Ovary (tissue), 9 donors: Measurements from ENCODE around the gene CDC34. TPM values are rescaled to one million over a fixed set of nuclear protein-coding genes. Genes with fewer than 3 reads are reported as not detected.

Source experiments
- DNase-seq, 5 donors: peaks; one replicate each; pipeline ENCODE4 v3.0.0-alpha.2; 2019 to 2020
- H3K27ac ChIP-seq, 2 donors: fragments of 200-600 bp; one replicate each; pipeline versions ENCODE4 v1.5.1 to v1.8.0; 2019 to 2022
- H3K27me3 ChIP-seq: fragments of 200-600 bp; one replicate; pipeline ENCODE4 v1.8.0; 2022
- H3K36me3 ChIP-seq: fragments of 200-600 bp; sonication (generic); one replicate; pipeline ENCODE4 v1.5.1; 2019
- H3K4me1 ChIP-seq: one replicate; pipeline ENCODE4 v1.8.1; 2013; ENCODE audit warnings: mild to moderate bottlenecking, moderate library complexity; ENCODE audit not compliant: insufficient read depth
- H3K4me3 ChIP-seq: fragments of 200-600 bp; sonication (generic); one replicate; pipeline ENCODE4 v1.5.1; 2017
- H3K9me3 ChIP-seq, 2 donors: fragments of 200-600 bp in 1 of 2; sonication (generic) in 1 of 2; one replicate each; pipeline versions ENCODE4 v1.5.1 to v1.8.1; 2013 to 2019; ENCODE audit warnings: mild to moderate bottlenecking in 1 of 2, moderate library complexity in 1 of 2
- EP300 ChIP-seq: sonication (generic); formaldehyde crosslinking; IDR thresholded peaks from one replicate; pipeline ENCODE4 v1.6.1; 2017; ENCODE audit warnings: antibody characterized with exemption
- POLR2A ChIP-seq: fragments of 450-650 bp; IDR thresholded peaks from one replicate; pipeline ENCODE4 v1.6.1; 2017; ENCODE audit warnings: antibody characterized with exemption, mild to moderate bottlenecking, moderate library complexity
- WGBS, 3 donors: extraction: QIAGEN DNeasy Blood & Tissue Kit in 1 of 3; methylation state at CpG; one replicate each; pipeline versions ENCODE4 v1.1.5 to v1.1.7; 2013 to 2017; 5-methylcytosine and 5-hydroxymethylcytosine counted together
- intact Hi-C, 4 donors: fragments of 100-400 bp; cut with DNase I; formaldehyde crosslinking; loops; one replicate each; pipeline versions ENCODE4 v1.11.0 to v1.15.1; 2022 to 2023
- polyA plus RNA-seq, 2 donors: library from polyadenylated mRNA; stranded (reverse); fragments of 200-250 nt in 1 of 2; fragments of 350-450 nt in 1 of 2; fragmentation: Illumina TruSeq in 1 of 2; extraction: RNeasy Lipid Tissue Mini Kit (QIAGEN cat#74804) in 1 of 2; gene quantifications; one replicate each; pipeline ENCODE4 v1.2.3, GENCODE V29; 2013 to 2014
- total RNA-seq, 7 donors: library from RNA; depleted of rRNA in 2 of 7; stranded (reverse); fragments of >200 nt in 2 of 7; fragmentation: NEBNext Ultra II Directional in 3 of 7; extraction: Animal tissue kit (Norgen Biotek cat#: 25700) in 3 of 7; gene quantifications; one replicate each; pipeline versions ENCODE4 v1.1.0 to v1.2.4, GENCODE V29; 2016 to 2023
- TF ChIP-seq, protein P1 (sequence below), 3 donors: fragments of 450-650 bp in 2 of 3; fragments of 200-600 bp in 1 of 3; IDR thresholded peaks; one replicate each; pipeline versions ENCODE4 v1.5.1 to v1.8.0; 2016 to 2022; ENCODE audit warnings: antibody characterized with exemption in 3 of 3, mild to moderate bottlenecking in 1 of 3
- donor health status: DM: no; HTN: no; CAD: no; lungs with moderate emphysema.
- donor health status: DM: no; HTN: no; CAD: no.
- donor health status: Bipolar disorder and iron deficiency.
- donor health status: DM: yes; HTN: yes; CAD: no.
- donor health status: DM: no; HTN: no; CAD: no.
- donor health status: DM: yes; HTN: yes; CAD: no.

The CDC34 gene
- total and polyA plus RNA-seq, 9 donors: 13.2 to 78.9 (median 56.1) TPM

GRCh38 chr19:566844-567243 is 35.3 kb downstream of the CDC34 start:
- 26 to 36% (median 30%) methylated on average over 16 of the region's 16 CpGs for WGBS, 3 donors
- Histone ChIP-seq H3K27ac (peak overlapping the region; percentile 53 to 74), H3K4me1 (peaks cover 3% of the 10 kb centered on the region), H3K9me3 (no peaks in the 10 kb centered on the region), H3K27me3 (no peaks in the 10 kb centered on the region), H3K4me3 (peak overlapping the region; percentile 23), H3K36me3 (no peaks in the 10 kb centered on the region)
- intact Hi-C loops: no loop called here
- DNase-seq: no peak
- TF ChIP-seq EP300 (no peak), POLR2A (no peak)
- TF ChIP-seq, protein P1, sequence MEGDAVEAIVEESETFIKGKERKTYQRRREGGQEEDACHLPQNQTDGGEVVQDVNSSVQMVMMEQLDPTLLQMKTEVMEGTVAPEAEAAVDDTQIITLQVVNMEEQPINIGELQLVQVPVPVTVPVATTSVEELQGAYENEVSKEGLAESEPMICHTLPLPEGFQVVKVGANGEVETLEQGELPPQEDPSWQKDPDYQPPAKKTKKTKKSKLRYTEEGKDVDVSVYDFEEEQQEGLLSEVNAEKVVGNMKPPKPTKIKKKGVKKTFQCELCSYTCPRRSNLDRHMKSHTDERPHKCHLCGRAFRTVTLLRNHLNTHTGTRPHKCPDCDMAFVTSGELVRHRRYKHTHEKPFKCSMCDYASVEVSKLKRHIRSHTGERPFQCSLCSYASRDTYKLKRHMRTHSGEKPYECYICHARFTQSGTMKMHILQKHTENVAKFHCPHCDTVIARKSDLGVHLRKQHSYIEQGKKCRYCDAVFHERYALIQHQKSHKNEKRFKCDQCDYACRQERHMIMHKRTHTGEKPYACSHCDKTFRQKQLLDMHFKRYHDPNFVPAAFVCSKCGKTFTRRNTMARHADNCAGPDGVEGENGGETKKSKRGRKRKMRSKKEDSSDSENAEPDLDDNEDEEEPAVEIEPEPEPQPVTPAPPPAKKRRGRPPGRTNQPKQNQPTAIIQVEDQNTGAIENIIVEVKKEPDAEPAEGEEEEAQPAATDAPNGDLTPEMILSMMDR (IDR thresholded peaks at IDR 0.05): no peak

GRCh38 chr19:567296-567900 is 35.8 kb downstream of the CDC34 start:
- peak overlapping the region; percentile 53 to 74 for H3K27ac ChIP-seq
- intact Hi-C loops: no loop called here
- no peak for DNase-seq
- H3K4me1 ChIP-seq: peaks cover 3% of the 10 kb centered on the region
- no peaks in the 10 kb centered on the region for H3K27me3 ChIP-seq
- H3K36me3 ChIP-seq: no peaks in the 10 kb centered on the region
- no peak for TF ChIP-seq EP300
- TF ChIP-seq POLR2A: no peak
- TF ChIP-seq, protein P1 (IDR thresholded peaks at IDR 0.05): no peak
- H3K4me3 ChIP-seq: no peak overlapping the region
- WGBS, 3 donors: 87 to 91% (median 90%) methylated on average over 22 of the region's 22 CpGs
- H3K9me3 ChIP-seq: no peaks in the 10 kb centered on the region

- Histone ChIP-seq H3K4me3 (no peak overlapping the region), H3K36me3 (no peaks in the 10 kb centered on the region), H3K4me1 (peaks cover 15% of the 10 kb centered on the region), H3K9me3 (no peaks in the 10 kb centered on the region), H3K27me3 (no peaks in the 10 kb centered on the region), H3K27ac (no peak overlapping the region)
- intact Hi-C loops: loop anchor here in 1 of 4 donors (2.0 kb wide), 1 partner anchor 37 kb away; no protein-coding TSS in a partner anchor
- WGBS, 3 donors: 85 to 87% (median 87%) methylated on average over 18 of the region's 25 CpGs
- DNase-seq: no peak
- TF ChIP-seq EP300 (no peak), POLR2A (no peak)
- TF ChIP-seq, protein P1 (IDR thresholded peaks at IDR 0.05): no peak
Observed at GRCh38 chr19:570251-570686, 38.7 kb downstream of the CDC34 start.

- Histone ChIP-seq H3K4me1 (peaks cover 23% of the 10 kb centered on the region), H3K4me3 (peak overlapping the region; percentile 43), H3K27me3 (no peaks in the 10 kb centered on the region), H3K27ac (peak overlapping the region in 1 of 2 donors; percentile 47), H3K36me3 (no peaks in the 10 kb centered on the region), H3K9me3 (no peaks in the 10 kb centered on the region)
- intact Hi-C loops: loop anchor here in 1 of 4 donors (2.0 kb wide), 1 partner anchor 38 kb away; no protein-coding TSS in a partner anchor
- DNase-seq: peak in 3 of 5 donors; percentile 47 to 57 (median 49)
- TF ChIP-seq, protein P1 (IDR thresholded peaks at IDR 0.05): no peak
- TF ChIP-seq POLR2A (no peak), EP300 (no peak)
- WGBS, 3 donors: 2 to 3% (median 2%) methylated on average over 45 of the region's 45 CpGs
Observed at GRCh38 chr19:570937-571565, 39.5 kb downstream of the CDC34 start.
